HG03095 (cell line): ENCODE measurements around the gene MYH11.
"Not testable (repeated sequence)": the region's sequence is repeated elsewhere in the genome, so short reads cannot be mapped to it uniquely, and the experiment has no call there.

Source experiments
- ATAC-seq: cut with Tn5 transposase; IDR thresholded peaks from one replicate; pipeline ENCODE4 v1.9.1; 2021; ENCODE audit warnings: moderate library complexity; ENCODE audit not compliant: unreplicated experiment

MYH11 gene

GRCh38 chr16:15686287-15686686 lies 170.5 kb downstream of the MYH11 start:
- no peak for ATAC-seq

GRCh38 chr16:15682105-15682570 lies 174.7 kb downstream of the MYH11 start:
- ATAC-seq: no peak

GRCh38 chr16:15677447-15677846 lies 179.4 kb downstream of the MYH11 start:
- no peak for ATAC-seq

GRCh38 chr16:15676506-15676905 lies 180.3 kb downstream of the MYH11 start:
- ATAC-seq: no peak

- no peak for ATAC-seq
These were observed 182.3 kb downstream of the MYH11 start for GRCh38 chr16:15674571-15674970.

GRCh38 chr16:15672514-15673167 lies 184.2 kb downstream of the MYH11 start:
- ATAC-seq: no peak

- not testable (repeated sequence) for ATAC-seq
These were observed 184.7 kb downstream of the MYH11 start for GRCh38 chr16:15672127-15672513.

GRCh38 chr16:15671530-15672117 lies 185.2 kb downstream of the MYH11 start:
- ATAC-seq: no peak

- no peak for ATAC-seq
These were observed 189.6 kb downstream of the MYH11 start for GRCh38 chr16:15667091-15667742.

GRCh38 chr16:15665107-15665506 lies 191.7 kb downstream of the MYH11 start:
- no peak for ATAC-seq

GRCh38 chr16:15660203-15660601 lies 196.6 kb downstream of the MYH11 start:
- ATAC-seq: no peak

- no peak for ATAC-seq
These were observed 198.3 kb downstream of the MYH11 start for GRCh38 chr16:15658556-15658955.

- no peak for ATAC-seq
These were observed 198.7 kb downstream of the MYH11 start for GRCh38 chr16:15658149-15658548.

- not testable (repeated sequence) for ATAC-seq
These were observed 201.3 kb downstream of the MYH11 start for GRCh38 chr16:15655561-15655960.

GRCh38 chr16:15654591-15654990 lies 202.2 kb downstream of the MYH11 start:
- no peak for ATAC-seq

GRCh38 chr16:15653227-15653626 lies 203.6 kb downstream of the MYH11 start:
- no peak for ATAC-seq
